Body of pancreas (tissue), 4 donors: Measurements from ENCODE around the gene MUC15.
A peak's percentile ranks its signal among the peaks of the same experiment; 100 is the strongest.

ENCODE experiments used
- POLR2A ChIP-seq, 3 donors: fragments of 450-650 bp; IDR thresholded peaks; one replicate each; pipeline ENCODE4 v1.6.1; 2016; ENCODE audit warnings: antibody characterized with exemption in 3 of 3, mild to moderate bottlenecking in 2 of 3
- TF ChIP-seq, protein P1 (sequence below), 7 experiments: fragments of 450-650 bp in 4 of 7; fragments of 200-600 bp in 3 of 7; sonication (generic) in 3 of 7; IDR thresholded peaks; one replicate each; pipeline ENCODE4 v1.5.1; 2016 to 2019; ENCODE audit warnings: antibody characterized with exemption in 7 of 7

DNA sequence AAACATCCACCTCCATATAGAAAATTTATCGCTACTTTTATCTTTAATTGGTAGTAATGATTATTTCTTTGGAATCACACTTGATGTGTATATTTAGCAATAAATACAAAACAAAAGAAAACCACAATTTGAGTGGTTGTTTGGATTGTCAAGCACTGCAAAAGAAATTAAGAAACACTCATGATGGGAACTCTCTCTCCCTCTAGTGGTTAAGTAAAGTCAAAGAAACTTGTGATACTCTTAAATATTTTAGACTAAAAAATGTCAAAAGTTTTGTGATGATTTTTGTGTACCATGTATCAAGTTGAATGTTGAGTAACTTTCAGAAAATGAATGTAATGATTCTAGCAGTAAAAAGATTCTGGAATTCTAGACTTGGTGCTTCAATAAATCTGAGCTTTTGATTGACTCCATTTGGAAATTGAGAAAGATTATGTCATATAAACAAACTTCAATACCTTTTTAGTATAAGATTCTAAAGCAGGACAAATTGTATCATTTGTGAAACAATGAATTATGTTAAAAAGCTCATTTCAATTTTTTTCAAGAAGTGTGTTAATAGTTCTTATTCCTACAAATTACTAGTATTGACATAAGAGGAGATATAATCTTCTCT is 20.8 kb downstream of the MUC15 start:
- TF ChIP-seq, protein P1, sequence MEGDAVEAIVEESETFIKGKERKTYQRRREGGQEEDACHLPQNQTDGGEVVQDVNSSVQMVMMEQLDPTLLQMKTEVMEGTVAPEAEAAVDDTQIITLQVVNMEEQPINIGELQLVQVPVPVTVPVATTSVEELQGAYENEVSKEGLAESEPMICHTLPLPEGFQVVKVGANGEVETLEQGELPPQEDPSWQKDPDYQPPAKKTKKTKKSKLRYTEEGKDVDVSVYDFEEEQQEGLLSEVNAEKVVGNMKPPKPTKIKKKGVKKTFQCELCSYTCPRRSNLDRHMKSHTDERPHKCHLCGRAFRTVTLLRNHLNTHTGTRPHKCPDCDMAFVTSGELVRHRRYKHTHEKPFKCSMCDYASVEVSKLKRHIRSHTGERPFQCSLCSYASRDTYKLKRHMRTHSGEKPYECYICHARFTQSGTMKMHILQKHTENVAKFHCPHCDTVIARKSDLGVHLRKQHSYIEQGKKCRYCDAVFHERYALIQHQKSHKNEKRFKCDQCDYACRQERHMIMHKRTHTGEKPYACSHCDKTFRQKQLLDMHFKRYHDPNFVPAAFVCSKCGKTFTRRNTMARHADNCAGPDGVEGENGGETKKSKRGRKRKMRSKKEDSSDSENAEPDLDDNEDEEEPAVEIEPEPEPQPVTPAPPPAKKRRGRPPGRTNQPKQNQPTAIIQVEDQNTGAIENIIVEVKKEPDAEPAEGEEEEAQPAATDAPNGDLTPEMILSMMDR (IDR thresholded peaks at IDR 0.05): peak in 6 of 7 experiments; percentile 15 to 34 (median 29)
- no peak for TF ChIP-seq POLR2A (IDR thresholded peaks at IDR 0.05)
